ENCODE data around the gene NEK7.

Gene NEK7

GRCh38 chr1:198370996-198371395 is 214.2 kb downstream of the NEK7 start:
- TF ChIP-seq CTCF (IDR thresholded peaks at IDR 0.05; ENCODE audit: low read length) (no peak), EZH2 (IDR thresholded peaks at IDR 0.05; ENCODE audit: borderline replicate concordance, low read length) (no peak)
- H3K36me3 ChIP-seq (ENCODE audit: insufficient read depth, low read length) = no peaks in the 10 kb centered on the region
- H4K20me1 ChIP-seq (ENCODE audit: insufficient read depth, low read length) = no peaks in the 10 kb centered on the region
- no peak overlapping the region for H3K4me2 ChIP-seq (ENCODE audit: low read length)
- no peak overlapping the region for H3K9ac ChIP-seq (ENCODE audit: low read length)
- H3K27me3 ChIP-seq (ENCODE audit: insufficient read depth, low read length) = no peaks in the 10 kb centered on the region; the same call in 1 of the 2 replicates
- no peaks in the 10 kb centered on the region for H3F3A ChIP-seq (ENCODE audit: insufficient read depth, low read length)
- H3K4me3 ChIP-seq (ENCODE audit: low read depth, low read length, poor library complexity, severe bottlenecking) = no peak overlapping the region
- H3K27ac ChIP-seq (ENCODE audit: low read depth, low read length, poor library complexity, severe bottlenecking) = no peak overlapping the region
- H3K4me1 ChIP-seq (ENCODE audit: insufficient read depth, low read length, severe bottlenecking) = no peaks in the 10 kb centered on the region
- no peaks in the 10 kb centered on the region for H3K79me2 ChIP-seq (ENCODE audit: insufficient read depth, low read length)
- no peak overlapping the region for H2AFZ ChIP-seq (ENCODE audit: low read length)
- H3K9me2 ChIP-seq (ENCODE audit: low read depth, low read length) = no peaks in the 10 kb centered on the region
- H3K9me3 ChIP-seq (ENCODE audit: low read length) = peaks cover 5% of the 10 kb centered on the region; the same call in 1 of the 2 replicates

All from OCI-LY1 (cell line).